Stimulated activated memory B cell treated with anti-CD40 and anti-IgM and Interleukin-4, amounts not matched to agents 10 μg/mL and 1 μg/mL and 100 μg/mL, for 72 hours (primary cell): ENCODE results near the gene KIF6.

Experiments used
- ATAC-seq: fragments of 150-1000 bp; cut with Tn5 transposase; 2 replicates; pipeline ENCODE4 v1.10.0; 2021
- H3K27ac Mint-ChIP-seq: one replicate; pipeline ENCODE4 v1.8.0; 2022; ENCODE audit warnings: mild to moderate bottlenecking, mixed read lengths
- H3K27me3 Mint-ChIP-seq: one replicate; pipeline ENCODE4 v1.8.0; 2022; ENCODE audit warnings: mixed read lengths
- H3K36me3 Mint-ChIP-seq: one replicate; pipeline ENCODE4 v1.8.0; 2022; ENCODE audit warnings: mixed read lengths
- H3K4me1 Mint-ChIP-seq: one replicate; pipeline ENCODE4 v1.8.0; 2022; ENCODE audit warnings: mixed read lengths
- H3K4me3 Mint-ChIP-seq: one replicate; pipeline ENCODE4 v1.8.0; 2022; ENCODE audit warnings: mild to moderate bottlenecking, moderate library complexity, mixed read lengths
- H3K9me3 Mint-ChIP-seq: one replicate; pipeline ENCODE4 v1.8.0; 2022; ENCODE audit warnings: mixed read lengths

Gene KIF6, protein sequence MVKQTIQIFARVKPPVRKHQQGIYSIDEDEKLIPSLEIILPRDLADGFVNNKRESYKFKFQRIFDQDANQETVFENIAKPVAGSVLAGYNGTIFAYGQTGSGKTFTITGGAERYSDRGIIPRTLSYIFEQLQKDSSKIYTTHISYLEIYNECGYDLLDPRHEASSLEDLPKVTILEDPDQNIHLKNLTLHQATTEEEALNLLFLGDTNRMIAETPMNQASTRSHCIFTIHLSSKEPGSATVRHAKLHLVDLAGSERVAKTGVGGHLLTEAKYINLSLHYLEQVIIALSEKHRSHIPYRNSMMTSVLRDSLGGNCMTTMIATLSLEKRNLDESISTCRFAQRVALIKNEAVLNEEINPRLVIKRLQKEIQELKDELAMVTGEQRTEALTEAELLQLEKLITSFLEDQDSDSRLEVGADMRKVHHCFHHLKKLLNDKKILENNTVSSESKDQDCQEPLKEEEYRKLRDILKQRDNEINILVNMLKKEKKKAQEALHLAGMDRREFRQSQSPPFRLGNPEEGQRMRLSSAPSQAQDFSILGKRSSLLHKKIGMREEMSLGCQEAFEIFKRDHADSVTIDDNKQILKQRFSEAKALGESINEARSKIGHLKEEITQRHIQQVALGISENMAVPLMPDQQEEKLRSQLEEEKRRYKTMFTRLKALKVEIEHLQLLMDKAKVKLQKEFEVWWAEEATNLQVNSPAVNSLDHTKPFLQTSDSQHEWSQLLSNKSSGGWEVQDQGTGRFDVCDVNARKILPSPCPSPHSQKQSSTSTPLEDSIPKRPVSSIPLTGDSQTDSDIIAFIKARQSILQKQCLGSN

DNA sequence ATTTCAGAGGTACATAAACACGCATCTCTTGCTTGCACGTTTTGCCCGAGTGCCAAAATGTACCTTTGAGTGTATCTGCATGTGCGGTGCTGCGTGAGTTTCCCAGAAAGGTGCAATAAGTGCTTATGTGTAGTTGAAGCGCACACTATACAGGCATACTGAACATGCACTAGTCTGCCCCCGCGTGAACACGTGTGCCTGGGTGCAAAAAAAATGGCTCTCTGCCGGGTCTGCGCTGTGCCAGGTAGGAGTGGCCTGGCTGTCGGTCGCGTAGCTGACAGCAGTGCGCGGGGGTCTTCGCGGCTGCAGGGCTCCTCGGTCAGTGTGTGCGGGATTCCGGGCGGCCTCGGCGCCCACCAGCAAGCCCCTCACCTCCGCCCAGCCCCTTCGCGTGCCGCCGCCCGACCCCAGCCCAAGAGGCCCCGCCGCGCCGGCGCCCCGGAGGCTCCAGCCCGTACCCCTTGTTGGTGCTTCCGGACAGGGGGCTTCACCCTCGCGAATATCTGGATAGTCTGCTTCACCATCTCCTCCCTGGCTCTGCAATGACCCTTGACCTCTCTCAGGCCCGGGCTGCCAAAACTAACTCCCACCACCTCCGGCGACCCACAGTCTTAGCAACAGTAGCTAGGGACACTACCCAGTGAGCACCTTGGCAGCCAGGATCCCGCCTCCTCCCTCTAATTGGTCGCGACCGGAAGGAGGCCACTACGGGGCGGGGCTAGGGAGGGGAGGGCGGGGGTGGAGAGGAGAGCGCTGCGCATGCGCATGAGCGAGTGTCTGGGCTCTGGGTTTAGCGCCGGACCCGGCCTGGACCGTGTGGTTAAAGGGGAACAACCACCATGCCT, at the start of gene KIF6:
Gene KIF6, minus strand, starts transcription at position 622 of the 845 bp plus-strand sequence. Its CDS starts 98 bp downstream, at position 524.
- no peaks in the 10 kb centered on the region for H3K27me3 Mint-ChIP-seq
- ATAC-seq, result peak; percentile 98
- no peaks in the 10 kb centered on the region for H3K36me3 Mint-ChIP-seq
- no peaks in the 10 kb centered on the region for H3K4me1 Mint-ChIP-seq
- H3K9me3 Mint-ChIP-seq, result no peaks in the 10 kb centered on the region
- H3K27ac Mint-ChIP-seq, result peak within 1 kb of the TSS; percentile 75
- peak within 1 kb of the TSS; percentile 97 for H3K4me3 Mint-ChIP-seq

DNA sequence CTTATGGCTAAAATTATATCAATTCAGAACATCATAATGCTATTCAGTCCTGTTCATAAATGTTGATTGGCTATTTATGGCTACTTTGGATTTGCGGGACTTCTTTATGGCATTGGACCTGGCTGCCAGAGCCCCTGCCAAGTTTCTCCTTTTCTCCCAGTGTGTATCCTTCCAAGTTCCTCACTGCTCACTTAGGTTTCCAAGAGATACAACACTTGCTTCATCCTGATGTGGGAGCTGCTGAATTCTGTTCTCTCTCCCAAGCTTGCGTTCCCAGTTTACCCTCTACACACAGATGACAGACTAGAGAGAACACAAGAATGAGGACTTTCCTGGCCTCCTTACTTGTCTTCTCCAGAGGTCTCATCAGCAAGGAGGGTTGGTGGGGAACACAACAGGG, 48.6 kb upstream of the KIF6 start:
- Mint-ChIP-seq H3K36me3 (no peaks in the 10 kb centered on the region), H3K4me3 (no peak overlapping the region), H3K27ac (no peak overlapping the region), H3K4me1 (no peaks in the 10 kb centered on the region), H3K27me3 (no peaks in the 10 kb centered on the region), H3K9me3 (no peaks in the 10 kb centered on the region)
- no peak for ATAC-seq

DNA sequence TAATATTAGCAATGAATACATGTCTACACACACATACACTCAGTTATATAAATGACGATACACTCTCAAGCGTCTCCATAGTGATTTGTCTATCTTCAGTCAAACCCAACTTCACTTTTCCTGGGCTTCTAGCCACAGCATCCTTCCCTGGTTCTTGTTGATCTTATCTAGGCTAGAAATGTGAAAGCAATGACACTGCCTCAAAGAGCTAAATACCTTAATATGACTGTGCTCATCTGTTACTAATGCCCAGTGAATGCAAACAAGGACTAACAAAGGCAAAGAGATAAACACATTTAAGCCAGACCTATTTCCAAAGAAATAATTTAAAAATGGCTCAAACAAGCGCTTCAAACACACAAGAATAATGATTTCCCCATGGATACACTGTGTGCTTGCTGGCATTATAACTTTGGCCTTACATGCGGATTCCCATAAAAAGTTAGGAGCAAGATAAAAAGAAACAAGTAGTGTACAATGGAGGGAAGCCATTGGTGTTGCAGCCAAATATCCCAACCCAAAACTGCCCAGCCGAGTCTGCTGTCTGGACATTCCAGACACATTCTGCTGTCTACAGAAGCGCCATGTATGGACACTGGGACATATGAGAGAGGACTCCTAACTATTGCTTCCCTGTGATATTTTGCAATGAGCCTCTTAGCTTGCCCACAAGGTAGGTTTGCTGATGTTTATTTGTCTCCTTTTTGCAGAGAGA, 47.5 kb upstream of the KIF6 start:
- Mint-ChIP-seq H3K4me3 (no peak overlapping the region), H3K4me1 (no peaks in the 10 kb centered on the region), H3K27me3 (no peaks in the 10 kb centered on the region), H3K36me3 (no peaks in the 10 kb centered on the region), H3K9me3 (no peaks in the 10 kb centered on the region), H3K27ac (no peak overlapping the region)
- ATAC-seq, result no peak

DNA sequence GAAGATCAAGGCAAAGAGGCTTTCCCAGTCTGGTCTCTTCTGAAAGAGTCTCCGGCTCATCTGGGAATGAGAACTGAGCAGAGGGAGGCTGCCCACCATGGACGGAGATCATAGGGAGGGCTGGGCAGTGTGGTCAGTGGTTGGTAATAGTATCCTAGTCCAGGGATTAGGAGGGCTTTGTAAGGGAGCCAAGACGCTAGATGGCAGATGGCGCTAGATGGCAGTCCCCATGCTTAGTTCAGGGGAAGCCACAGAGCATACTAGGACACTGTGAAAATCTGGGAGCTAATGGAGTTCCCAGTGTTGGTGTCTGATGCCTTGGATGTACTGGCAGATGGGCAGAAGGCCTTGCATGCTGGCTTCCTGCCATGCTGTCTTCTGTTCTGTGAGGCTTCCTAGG, 45.2 kb upstream of the KIF6 start:
- H3K27me3 Mint-ChIP-seq, result no peaks in the 10 kb centered on the region
- H3K4me1 Mint-ChIP-seq, result no peaks in the 10 kb centered on the region
- H3K4me3 Mint-ChIP-seq, result no peak overlapping the region
- no peak overlapping the region for H3K27ac Mint-ChIP-seq
- ATAC-seq, result no peak
- H3K9me3 Mint-ChIP-seq, result no peaks in the 10 kb centered on the region
- no peaks in the 10 kb centered on the region for H3K36me3 Mint-ChIP-seq

DNA sequence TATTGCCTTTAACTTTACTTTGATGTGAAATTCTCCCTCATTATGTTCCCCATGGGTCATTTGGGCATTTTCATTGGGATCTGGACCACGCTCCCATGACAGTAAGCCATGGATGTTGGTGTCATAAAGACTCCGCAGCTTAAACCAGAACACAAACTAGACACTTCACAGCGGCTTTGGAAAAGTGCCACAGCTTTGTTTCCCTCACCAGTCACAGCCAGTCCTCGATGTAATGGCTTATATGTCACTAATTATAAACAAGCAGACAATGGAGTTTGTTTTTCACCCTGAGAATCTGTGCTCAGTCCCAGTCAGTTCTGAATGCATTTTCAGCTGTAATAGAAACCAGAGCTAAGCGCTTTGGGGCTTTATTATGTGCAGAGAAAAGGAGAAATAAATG, 43.8 kb upstream of the KIF6 start:
- Mint-ChIP-seq H3K27ac (no peak overlapping the region), H3K4me3 (no peak overlapping the region), H3K36me3 (no peaks in the 10 kb centered on the region)

DNA sequence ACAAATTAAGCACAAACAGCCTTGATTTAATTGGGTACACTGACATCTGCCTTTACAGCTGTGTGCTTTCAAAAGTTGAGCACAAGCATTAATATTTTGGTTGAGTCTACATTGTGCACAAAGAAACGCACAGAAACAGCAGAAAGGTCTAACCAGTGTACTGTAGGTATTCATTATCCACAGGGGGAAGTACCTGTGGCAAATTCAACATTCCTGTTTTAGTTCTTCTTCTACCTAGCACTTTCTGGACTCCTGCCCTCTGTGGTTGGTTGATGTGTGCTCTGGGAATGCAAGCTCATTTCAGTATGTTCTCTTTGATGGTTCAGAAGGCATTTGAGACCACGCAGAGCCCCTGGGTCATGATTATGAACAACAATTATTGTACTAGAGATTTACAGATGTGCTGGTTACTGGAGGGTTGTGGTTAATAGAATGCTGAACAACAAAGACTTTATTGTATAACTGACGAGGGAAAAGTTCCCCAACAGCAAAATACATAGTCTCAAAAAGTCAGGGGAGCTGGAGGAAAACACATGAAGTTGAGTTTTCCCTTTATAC, 40.4 kb upstream of the KIF6 start:
- ATAC-seq, result no peak
- no peak overlapping the region for H3K4me3 Mint-ChIP-seq

More for the DNA sequence above, 43.8 kb upstream of the KIF6 start:
- Mint-ChIP-seq H3K27me3 (no peaks in the 10 kb centered on the region), H3K4me1 (no peaks in the 10 kb centered on the region), H3K9me3 (no peaks in the 10 kb centered on the region)
- ATAC-seq, result no peak

DNA sequence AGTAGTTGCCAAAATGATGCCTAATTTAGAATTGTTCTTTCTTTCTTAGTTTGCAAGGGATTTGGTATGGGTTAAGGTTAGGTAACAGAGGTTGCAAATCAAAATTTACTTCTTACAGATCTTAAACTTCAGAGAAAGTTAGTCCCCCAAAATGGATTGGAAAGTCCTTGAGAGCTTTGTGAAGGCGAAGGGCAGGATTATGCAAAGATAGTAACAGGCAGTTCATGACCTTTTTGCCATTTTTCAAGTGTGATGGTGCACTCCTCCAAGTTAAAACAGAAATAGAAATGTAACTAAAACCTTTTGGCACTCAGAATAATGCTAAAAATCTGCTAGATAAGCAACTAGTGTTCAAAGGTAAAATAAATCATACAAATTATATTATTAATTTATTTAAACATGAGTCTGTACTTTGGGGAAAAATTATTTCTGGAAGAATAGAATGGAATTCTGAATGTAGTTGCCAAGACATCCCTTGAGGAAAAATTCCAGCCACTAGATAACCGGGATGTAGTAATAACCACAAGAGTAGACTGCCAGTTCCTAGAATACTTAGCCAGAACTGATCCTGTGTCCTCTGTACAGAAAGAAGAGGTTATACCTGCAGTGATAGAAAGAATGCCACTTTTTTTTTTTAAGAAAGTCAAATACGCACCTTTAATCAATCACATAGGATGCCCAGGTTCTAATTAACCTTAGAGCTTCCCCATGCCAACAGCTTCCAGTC, 35.2 kb upstream of the KIF6 start:
- Mint-ChIP-seq H3K27me3 (peaks cover 10% of the 10 kb centered on the region), H3K4me1 (no peaks in the 10 kb centered on the region), H3K9me3 (peaks cover 4% of the 10 kb centered on the region), H3K4me3 (no peak overlapping the region), H3K36me3 (no peaks in the 10 kb centered on the region), H3K27ac (no peak overlapping the region)
- ATAC-seq, result no peak

More for the DNA sequence above, 40.4 kb upstream of the KIF6 start:
- H3K27me3 Mint-ChIP-seq, result peaks cover 10% of the 10 kb centered on the region
- H3K4me1 Mint-ChIP-seq, result no peaks in the 10 kb centered on the region
- no peaks in the 10 kb centered on the region for H3K36me3 Mint-ChIP-seq
- no peak overlapping the region for H3K27ac Mint-ChIP-seq
- H3K9me3 Mint-ChIP-seq, result peaks cover 4% of the 10 kb centered on the region

DNA sequence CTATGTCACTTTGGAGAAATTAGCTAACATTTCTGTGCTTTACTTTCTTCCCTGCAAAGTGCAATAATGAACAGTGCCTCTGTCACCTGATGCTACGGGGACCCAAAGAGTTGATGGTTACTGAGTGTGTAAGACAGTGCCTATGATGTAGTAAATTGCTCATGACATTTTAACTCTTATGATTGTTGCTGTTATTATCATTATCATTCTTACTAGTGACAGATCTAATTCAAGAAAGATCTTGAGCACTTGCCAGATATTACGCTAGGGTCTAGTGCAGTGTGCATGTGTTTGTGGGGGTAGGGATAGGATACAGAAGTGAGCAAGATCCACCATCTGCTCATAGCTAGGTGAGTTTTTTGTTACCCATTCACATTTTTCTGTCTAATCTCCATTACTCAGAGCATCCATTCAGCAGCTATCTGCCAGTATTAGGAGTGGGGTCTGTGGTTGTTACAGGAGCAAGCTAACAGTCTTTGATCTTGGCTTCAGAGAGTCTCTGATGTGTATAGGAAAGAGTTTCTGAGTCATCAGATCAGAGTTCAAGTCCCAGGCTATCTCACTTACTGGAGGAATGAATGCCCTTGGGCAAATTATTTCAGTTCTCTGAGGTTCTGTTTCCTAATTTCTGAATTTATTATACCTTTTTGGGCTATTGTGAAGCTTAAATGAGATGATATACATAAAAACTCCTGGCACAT, 33.8 kb upstream of the KIF6 start:
- no peak for ATAC-seq
- Mint-ChIP-seq H3K36me3 (no peaks in the 10 kb centered on the region), H3K27me3 (peaks cover 10% of the 10 kb centered on the region), H3K27ac (no peak overlapping the region), H3K4me3 (no peak overlapping the region), H3K4me1 (no peaks in the 10 kb centered on the region), H3K9me3 (peaks cover 4% of the 10 kb centered on the region)

DNA sequence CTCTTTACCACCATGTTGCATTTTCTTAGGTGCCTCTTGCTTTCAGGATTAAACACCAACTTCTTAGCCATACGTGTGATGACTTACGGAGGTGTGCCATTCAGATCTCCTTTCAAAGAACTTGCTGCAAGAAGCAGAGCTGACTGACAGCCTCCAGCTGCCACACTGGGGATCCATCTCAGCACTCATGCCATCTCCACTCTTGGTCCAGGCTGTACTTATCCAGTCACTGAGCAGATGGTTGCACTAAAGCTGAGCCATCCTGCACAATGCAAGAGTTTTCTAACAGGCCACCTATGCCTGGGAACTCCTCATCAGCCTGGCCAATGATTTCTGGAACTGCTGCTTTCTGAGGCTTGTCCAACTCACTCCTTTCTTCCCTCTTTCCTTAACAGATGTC, 31.4 kb upstream of the KIF6 start:
- Mint-ChIP-seq H3K9me3 (peaks cover 4% of the 10 kb centered on the region), H3K27ac (no peak overlapping the region), H3K27me3 (peaks cover 7% of the 10 kb centered on the region), H3K36me3 (no peaks in the 10 kb centered on the region), H3K4me3 (no peak overlapping the region), H3K4me1 (no peaks in the 10 kb centered on the region)
- ATAC-seq, result no peak

DNA sequence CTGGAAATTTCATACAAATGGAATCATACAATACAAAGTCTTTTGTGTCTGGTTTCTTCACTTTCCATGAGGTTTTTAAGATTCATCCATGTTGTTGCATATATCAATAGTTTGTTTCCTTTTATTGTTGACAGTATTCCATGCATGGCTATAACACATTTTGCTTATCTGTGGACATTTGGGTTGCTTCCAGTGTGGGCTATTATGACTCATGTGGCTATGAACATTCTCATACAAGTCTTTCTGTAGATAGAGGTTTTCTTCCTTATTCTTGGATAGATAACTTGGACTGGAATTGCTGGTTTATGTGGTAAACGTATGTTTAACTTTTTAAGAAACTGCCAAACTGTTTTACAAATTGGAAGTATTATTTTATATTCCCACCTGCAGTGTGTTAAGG, 30.0 kb upstream of the KIF6 start:
- Mint-ChIP-seq H3K9me3 (no peaks in the 10 kb centered on the region), H3K4me3 (no peak overlapping the region), H3K27me3 (no peaks in the 10 kb centered on the region), H3K27ac (no peak overlapping the region), H3K36me3 (no peaks in the 10 kb centered on the region), H3K4me1 (no peaks in the 10 kb centered on the region)
- no peak for ATAC-seq

DNA sequence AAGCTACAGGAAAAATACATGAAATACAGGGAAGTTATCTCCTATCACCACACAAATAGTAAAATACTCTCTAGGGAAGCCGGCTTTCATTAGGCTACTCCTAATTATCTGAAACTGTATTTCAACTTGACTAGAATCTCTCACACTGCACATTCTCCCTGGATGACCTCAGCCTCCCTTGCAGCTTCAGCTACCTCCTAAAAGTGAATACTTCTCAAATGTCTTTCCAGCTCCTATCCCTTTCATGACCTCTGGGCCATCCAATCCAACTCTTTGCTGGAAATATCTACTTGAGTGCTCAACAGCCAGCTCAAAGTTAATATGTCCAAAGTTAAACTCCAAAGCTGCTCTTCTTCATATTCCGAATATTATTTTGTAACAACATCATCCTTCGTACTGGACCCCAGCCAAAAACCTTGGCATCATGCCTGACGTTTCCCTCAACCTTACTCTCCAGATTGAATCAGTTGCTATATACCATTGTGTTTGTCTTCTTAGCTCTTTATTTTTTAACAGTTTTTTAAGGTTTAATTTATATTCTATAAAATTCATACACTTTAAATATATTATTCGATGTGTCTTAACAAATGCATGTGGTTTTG, 29.4 kb upstream of the KIF6 start:
- no peak overlapping the region for H3K4me3 Mint-ChIP-seq
- H3K27me3 Mint-ChIP-seq, result no peaks in the 10 kb centered on the region
- no peaks in the 10 kb centered on the region for H3K9me3 Mint-ChIP-seq

DNA sequence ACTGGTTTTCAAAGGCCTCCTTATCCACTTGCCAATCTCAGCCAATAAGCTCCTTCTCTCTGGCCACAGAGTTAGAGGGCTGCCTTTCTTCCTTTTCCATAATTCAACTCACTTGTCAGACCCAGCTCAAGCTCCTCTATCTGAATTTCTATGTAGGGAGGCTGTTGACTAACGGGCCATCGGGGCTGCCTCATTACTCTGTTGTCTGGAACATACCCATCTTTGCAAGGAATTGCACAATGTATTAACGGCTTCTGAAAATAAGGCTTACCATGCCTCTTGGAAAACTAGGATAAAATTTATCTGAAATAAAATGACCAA, 28.5 kb upstream of the KIF6 start:
- H3K9me3 Mint-ChIP-seq, result no peaks in the 10 kb centered on the region
- no peak for ATAC-seq
- H3K4me3 Mint-ChIP-seq, result no peak overlapping the region
- no peaks in the 10 kb centered on the region for H3K27me3 Mint-ChIP-seq
- H3K27ac Mint-ChIP-seq, result no peak overlapping the region
- H3K4me1 Mint-ChIP-seq, result no peaks in the 10 kb centered on the region
- H3K36me3 Mint-ChIP-seq, result no peaks in the 10 kb centered on the region

More for the DNA sequence above, 29.4 kb upstream of the KIF6 start:
- Mint-ChIP-seq H3K4me1 (no peaks in the 10 kb centered on the region), H3K27ac (no peak overlapping the region), H3K36me3 (no peaks in the 10 kb centered on the region)
- no peak for ATAC-seq
